Pancreas (tissue), 10 donors: Measurements from ENCODE around the gene PRTFDC1. TPM values are rescaled to one million over a fixed set of nuclear protein-coding genes. Genes with fewer than 3 reads are reported as not detected.

Source experiments
- ATAC-seq, 4 donors: fragments of 200-7000 bp; cut with Tn5 transposase; one replicate each; pipeline versions ENCODE4 v1.8.0 to v1.9.1; 2020; ENCODE audit warnings: mild to moderate bottlenecking in 4 of 4, moderate library complexity in 4 of 4
- DNase-seq, 6 donors: peaks; one replicate each; pipeline ENCODE4 v3.0.0-alpha.2; 2020
- FAIRE-seq: peaks from 2 replicates; lab custom pipeline; 2012; peaks lifted over from hg19 to GRCh38; lab: Jason Lieb, UNC
- H3K27ac ChIP-seq, 4 donors: fragments of 200-600 bp; sonication (generic); 1 replicate in 3 of 4; 2 replicates in 1 of 4; pipeline versions ENCODE4 v1.5.0 to v1.8.0; 2020
- H3K27me3 ChIP-seq, 4 donors: fragments of 200-600 bp; one replicate each; pipeline ENCODE4 v1.8.0; 2021
- H3K36me3 ChIP-seq, 3 donors: fragments of 200-600 bp; sonication (generic) in 1 of 3; one replicate each; pipeline versions ENCODE4 v1.5.0 to v1.8.0; 2020 to 2021
- H3K4me1 ChIP-seq, 3 donors: fragments of 200-600 bp; one replicate each; pipeline ENCODE4 v1.8.0; 2021
- H3K4me3 ChIP-seq, 4 donors: fragments of 200-600 bp; sonication (generic) in 2 of 4; one replicate each; pipeline versions ENCODE4 v1.5.0 to v1.8.0; 2020 to 2021
- H3K9me3 ChIP-seq, 4 donors: fragments of 200-600 bp; one replicate each; pipeline ENCODE4 v1.8.0; 2021
- CTCF ChIP-seq, 4 donors: fragments of 200-600 bp; sonication (generic) in 3 of 4; IDR thresholded peaks; one replicate each; pipeline versions ENCODE4 v1.5.0 to v1.8.0; 2021; ENCODE audit warnings: antibody characterized with exemption in 4 of 4
- WGBS, 2 donors: extraction: QIAGEN DNeasy Blood & Tissue Kit; methylation state at CpG; one replicate each; pipeline ENCODE4 v1.1.7; 2013; 5-methylcytosine and 5-hydroxymethylcytosine counted together
- intact Hi-C, 3 donors: fragments of 100-400 bp; cut with DNase I; formaldehyde crosslinking; loops; one replicate each; pipeline versions ENCODE4 v1.11.1 to v1.14.2; 2022
- polyA plus RNA-seq, 2 donors: library from polyadenylated mRNA; stranded (reverse); fragments of 200-250 nt; gene quantifications; one replicate each; pipeline ENCODE4 v1.2.3, GENCODE V29; 2013
- total RNA-seq, 6 donors: library from RNA; stranded (reverse); fragmentation: NEBNext Ultra II Directional in 4 of 6; extraction: Animal tissue kit (Norgen Biotek cat#: 25700) in 4 of 6; gene quantifications; one replicate each; pipeline versions ENCODE4 v1.2.1 to v1.2.4, GENCODE V29; 2021 to 2023
- donor health status: healthy with polysubstance abuse.
- donor health status: DM: no; HTN: no; CAD: no; lungs with moderate emphysema.
- donor health status: DM: no; HTN: no; CAD: no.
- donor health status: control.
- donor health status: control.
- donor health status: Bipolar disorder and iron deficiency.
- donor health status: DM: yes; HTN: yes; CAD: no.
- donor health status: DM: no; HTN: no; CAD: no.
- donor health status: DM: no; HTN: no; CAD: no.
- donor health status: DM: yes; HTN: yes; CAD: no.

Gene PRTFDC1
- total and polyA plus RNA-seq, 8 donors: 1.7 to 6.1 (median 2.8) TPM

GRCh38 chr10:24917979-24918378, 34.4 kb downstream of the PRTFDC1 start:
- Histone ChIP-seq H3K9me3 (no peaks in the 10 kb centered on the region), H3K4me1 (no peaks in the 10 kb centered on the region), H3K36me3 (no peaks in the 10 kb centered on the region), H3K27me3 (no peaks in the 10 kb centered on the region), H3K27ac (no peak overlapping the region), H3K4me3 (no peak overlapping the region)
- TF ChIP-seq CTCF (IDR thresholded peaks at IDR 0.05): no peak
- intact Hi-C loops: no loop called here
- no peak for DNase-seq
- FAIRE-seq: no peak
- ATAC-seq: no peak

GRCh38 chr10:24917493-24917892, 34.9 kb downstream of the PRTFDC1 start:
- no peak overlapping the region for H3K27ac ChIP-seq
- FAIRE-seq (no peak), DNase-seq (no peak), ATAC-seq (no peak)
- H3K27me3 ChIP-seq: no peaks in the 10 kb centered on the region
- no peaks in the 10 kb centered on the region for H3K4me1 ChIP-seq
- no peak for TF ChIP-seq CTCF (IDR thresholded peaks at IDR 0.05)
- H3K9me3 ChIP-seq: no peaks in the 10 kb centered on the region
- 93 to 97% methylated on average over 3 of the region's 3 CpGs for WGBS, 2 donors
- intact Hi-C loops: no loop called here
- no peaks in the 10 kb centered on the region for H3K36me3 ChIP-seq
- H3K4me3 ChIP-seq: no peak overlapping the region

- H3K27me3 ChIP-seq: no peaks in the 10 kb centered on the region
- no peak for FAIRE-seq
- H3K9me3 ChIP-seq: no peaks in the 10 kb centered on the region
- DNase-seq: no peak
- H3K27ac ChIP-seq: no peak overlapping the region
- no peaks in the 10 kb centered on the region for H3K36me3 ChIP-seq
- no peak overlapping the region for H3K4me3 ChIP-seq
- 81 to 92% methylated on average over 2 of the region's 2 CpGs for WGBS, 2 donors
- ATAC-seq: no peak
- intact Hi-C loops: no loop called here
- H3K4me1 ChIP-seq: no peaks in the 10 kb centered on the region
- no peak for TF ChIP-seq CTCF (IDR thresholded peaks at IDR 0.05)
These were observed 36.0 kb downstream of the PRTFDC1 start for GRCh38 chr10:24916365-24916764.

- Histone ChIP-seq H3K36me3 (no peaks in the 10 kb centered on the region), H3K4me3 (no peak overlapping the region), H3K4me1 (no peaks in the 10 kb centered on the region), H3K27me3 (no peaks in the 10 kb centered on the region), H3K27ac (no peak overlapping the region), H3K9me3 (no peaks in the 10 kb centered on the region)
- intact Hi-C loops: no loop called here
- no peak for DNase-seq
- ATAC-seq: no peak
- TF ChIP-seq CTCF (IDR thresholded peaks at IDR 0.05): no peak
- FAIRE-seq: no peak
These were observed 37.1 kb downstream of the PRTFDC1 start for GRCh38 chr10:24915304-24915703.

GRCh38 chr10:24914148-24914547, 38.3 kb downstream of the PRTFDC1 start:
- ATAC-seq (no peak), FAIRE-seq (no peak), DNase-seq (no peak)
- Histone ChIP-seq H3K4me3 (no peak overlapping the region), H3K27ac (no peak overlapping the region), H3K4me1 (no peaks in the 10 kb centered on the region), H3K9me3 (no peaks in the 10 kb centered on the region), H3K36me3 (no peaks in the 10 kb centered on the region), H3K27me3 (no peaks in the 10 kb centered on the region)
- no peak for TF ChIP-seq CTCF (IDR thresholded peaks at IDR 0.05)
- intact Hi-C loops: no loop called here
- 90 to 93% methylated on average over 1 of the region's 1 CpG for WGBS, 2 donors
